Measurements from ENCODE around the gene RACK1.
"Not testable (repeated sequence)": the region's sequence is repeated elsewhere in the genome, so short reads cannot be mapped to it uniquely, and the experiment has no call there.

RACK1 gene

DNA sequence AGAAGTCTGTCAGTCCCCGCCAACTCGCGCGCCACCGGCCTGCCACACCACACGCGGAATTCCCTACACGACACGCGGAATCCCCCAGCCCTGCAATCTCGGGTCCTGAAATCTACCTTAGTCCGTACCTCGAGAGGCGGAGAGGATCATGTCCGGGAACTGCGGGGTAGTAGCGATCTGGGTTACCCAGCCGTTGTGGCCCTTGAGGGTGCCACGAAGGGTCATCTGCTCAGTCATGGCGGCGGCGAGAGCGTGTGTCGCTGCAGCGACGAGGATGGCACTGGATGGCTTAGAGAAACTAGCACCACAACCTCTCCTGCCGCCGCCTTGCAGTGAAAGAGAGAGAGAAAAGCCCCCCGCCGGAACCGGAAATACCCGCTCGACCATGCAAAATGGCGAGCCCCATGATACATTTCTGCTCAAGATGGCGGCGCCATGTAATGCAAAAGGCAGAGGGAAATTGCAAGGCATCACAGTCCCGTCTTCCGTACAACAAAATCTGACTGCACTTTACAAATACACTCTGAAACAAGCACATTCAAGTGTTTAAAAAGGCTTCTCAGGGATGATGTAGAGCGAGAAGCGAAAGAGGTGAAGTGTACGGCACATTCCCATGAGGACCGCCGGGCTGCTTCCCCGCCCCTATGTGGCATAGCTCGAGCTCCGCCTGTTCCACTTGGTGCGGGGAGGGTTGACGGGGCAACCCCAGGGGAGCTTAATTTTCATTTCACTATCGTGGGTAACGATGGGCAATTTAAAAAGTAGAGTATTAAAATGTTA is at the start of gene RACK1:
TSS of gene RACK1 (minus strand) at position 343 of the 780 bp plus-strand sequence. CDS start at position 237, 106 bp downstream.
- DNase-seq, result no peak

DNA sequence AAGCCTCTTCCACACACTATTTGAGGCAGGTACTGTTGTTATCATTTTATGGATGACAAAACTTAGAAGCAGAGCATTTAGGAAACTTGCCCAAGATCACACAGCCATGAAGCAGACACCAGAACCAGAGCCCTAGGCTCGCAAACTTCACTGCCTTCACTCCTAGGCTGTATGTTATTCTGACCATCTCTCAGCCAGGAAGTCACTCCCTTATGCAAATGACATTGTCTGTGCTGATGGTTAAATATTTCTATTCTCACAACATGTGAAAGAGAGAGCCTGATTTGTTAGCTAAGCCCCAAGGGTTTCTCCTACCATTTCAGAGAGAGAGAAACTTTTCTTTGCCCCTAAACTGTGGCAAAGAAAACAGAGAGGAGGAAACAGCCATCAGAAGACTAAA is 43.6 kb upstream of the RACK1 start:
- not testable (repeated sequence) for DNase-seq

DNA sequence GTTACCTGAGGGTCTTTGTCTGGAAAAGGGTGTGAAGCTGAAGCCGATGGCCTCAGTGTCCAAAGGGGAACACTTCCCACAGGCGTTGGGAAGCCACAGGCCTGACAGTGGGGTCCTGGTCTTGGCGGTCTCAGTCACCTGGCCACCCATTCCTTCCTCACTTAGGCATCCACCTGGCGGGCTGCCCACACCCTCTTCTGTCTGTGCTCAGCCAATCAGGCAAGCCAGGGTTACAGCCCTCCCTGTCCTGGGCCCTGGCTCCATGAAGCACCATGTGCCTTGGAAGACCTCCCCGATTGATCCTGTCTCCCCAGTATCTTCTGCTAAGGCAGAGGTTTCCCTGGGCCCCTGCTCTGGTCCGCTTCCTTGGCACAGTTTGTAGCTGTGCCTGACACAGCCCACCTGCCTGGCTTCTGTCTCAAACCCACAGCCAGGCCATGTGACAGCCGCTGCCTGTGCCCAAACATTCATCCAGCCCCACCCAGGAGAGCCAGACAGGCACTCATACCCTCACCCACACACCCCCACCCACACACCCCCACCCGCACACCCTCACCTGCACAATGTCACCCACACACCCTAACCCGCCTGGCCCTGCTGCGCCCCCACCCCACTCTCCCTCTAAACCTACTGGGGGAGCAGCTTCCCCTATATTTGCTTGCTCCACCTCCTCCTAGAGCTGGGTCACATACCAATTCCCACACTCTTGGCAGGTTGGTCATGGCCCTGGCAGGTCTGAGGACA is 42.4 kb upstream of the RACK1 start:
- DNase-seq, result not testable (repeated sequence)

DNA sequence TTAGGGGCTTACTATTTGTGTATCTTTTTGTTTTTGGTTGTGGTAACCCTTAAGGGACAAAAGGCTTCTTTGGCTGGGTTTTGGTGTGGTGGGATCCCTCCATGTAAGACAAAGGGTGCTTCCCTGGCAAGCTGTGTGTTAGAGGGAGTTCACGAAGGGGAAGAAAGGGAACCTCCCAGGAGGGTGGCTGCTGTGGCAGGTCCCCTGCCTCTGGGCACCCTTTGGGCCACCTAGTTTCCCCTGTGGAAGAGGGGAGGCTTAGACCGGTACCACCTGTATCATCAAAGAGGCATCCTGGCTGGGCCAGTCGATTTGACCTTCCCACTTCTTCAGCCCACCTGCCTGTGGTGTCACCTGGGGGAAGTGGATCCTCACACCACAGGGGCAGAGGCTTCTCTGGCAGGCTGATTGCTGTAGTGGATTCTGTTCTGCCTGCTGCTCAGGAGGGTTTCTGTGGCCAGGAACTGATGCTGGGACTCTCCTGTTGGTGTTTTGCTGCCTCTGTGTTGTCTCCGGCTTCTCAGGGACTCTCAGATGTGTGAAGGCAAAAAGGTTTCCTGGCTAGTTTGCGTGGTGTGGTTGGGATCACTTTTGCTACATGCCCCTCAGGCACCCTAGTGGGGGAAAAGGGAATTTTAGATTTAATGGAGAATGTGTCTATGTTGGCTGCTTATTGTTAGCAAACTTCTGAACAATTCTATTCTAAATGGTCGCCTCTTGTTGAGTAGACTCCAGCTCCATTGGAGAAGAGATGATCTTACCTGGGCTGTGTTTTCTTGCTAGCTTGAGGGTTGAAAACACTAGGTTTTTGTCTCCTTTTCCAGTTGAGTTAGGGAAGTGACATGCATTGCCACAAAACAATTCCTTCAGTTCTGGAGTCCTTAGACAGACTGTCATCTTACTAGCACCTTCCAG is 40.4 kb upstream of the RACK1 start:
- not testable (repeated sequence) for DNase-seq

DNA sequence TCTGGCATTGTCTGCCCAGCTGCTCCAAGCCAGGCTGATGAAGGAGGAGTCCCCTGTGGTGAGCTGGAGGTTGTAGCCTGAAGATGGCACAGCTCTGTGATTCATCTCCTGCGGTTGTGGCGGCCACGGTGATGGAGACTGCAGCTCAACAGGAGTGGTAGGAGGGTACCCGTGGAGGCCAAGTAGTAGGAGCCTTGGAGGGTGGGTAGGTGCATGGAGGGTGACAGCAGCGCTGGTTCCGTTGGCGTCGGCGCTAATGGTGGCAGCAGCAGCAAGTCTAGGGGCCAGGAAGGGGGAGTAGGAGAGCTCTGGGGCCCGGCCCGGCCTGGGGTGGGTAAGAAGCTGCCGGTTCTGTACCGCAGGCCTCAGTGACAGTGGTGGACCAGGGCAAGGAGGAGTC is 39.6 kb upstream of the RACK1 start:
- DNase-seq, result no peak

DNA sequence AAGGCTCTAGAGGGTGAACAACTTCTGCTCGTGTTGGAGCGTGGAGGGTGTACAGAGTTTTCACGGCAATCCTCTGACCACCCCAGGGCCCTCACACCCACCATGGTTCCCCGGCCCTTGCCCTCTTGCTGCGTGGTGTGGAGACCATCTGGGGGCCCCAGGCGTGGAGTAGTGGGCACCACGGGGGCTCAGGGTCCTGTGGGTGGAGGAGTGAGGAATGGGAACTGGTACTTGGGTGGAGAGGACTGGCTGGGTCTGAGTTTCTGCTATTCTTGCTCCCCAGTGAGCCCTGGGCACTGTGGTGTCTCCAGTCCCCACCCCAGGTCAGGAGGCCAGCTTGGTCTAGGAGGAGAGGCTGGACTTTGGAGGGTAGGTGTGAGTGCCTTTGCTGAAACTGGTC is 39.2 kb upstream of the RACK1 start:
- DNase-seq, result no peak

DNA sequence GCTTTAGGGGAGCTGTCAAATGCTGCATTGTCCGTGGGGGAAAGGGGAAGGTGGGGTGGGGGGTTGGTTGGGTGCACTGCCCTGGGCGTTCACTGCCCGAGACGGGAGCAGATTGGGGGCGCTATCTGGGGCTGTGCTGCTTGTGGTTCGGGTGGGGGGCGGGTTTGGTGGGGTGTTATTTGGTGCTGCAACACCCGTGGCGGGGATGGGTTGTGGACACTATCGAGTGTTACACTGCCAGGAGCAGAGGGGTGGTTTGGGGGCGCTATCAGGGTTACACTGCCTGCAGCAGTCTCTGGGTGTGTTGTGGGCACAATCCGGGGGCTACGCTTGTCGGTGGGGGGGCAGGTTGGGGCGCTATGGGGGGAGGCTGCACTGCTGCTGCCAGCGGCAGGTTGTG is 38.7 kb upstream of the RACK1 start:
- not testable (repeated sequence) for DNase-seq

DNA sequence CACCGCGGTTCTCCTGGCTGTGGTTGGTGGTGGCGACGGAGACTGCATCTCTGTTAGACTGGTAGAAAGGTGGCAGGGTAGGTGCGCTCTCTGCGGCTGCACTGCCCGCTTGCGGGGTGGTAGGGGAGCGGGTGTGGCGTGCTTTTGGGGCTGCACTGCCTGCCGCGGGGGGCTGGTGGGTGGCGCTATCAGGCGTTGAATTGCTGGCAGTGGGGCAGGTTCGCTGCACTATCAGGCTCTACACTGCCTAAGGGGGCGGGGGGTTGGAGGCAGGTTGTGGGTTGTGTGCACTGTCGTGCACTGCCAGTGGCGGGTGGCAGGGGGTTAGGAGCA is 38.2 kb upstream of the RACK1 start:
- DNase-seq, result no peak

DNA sequence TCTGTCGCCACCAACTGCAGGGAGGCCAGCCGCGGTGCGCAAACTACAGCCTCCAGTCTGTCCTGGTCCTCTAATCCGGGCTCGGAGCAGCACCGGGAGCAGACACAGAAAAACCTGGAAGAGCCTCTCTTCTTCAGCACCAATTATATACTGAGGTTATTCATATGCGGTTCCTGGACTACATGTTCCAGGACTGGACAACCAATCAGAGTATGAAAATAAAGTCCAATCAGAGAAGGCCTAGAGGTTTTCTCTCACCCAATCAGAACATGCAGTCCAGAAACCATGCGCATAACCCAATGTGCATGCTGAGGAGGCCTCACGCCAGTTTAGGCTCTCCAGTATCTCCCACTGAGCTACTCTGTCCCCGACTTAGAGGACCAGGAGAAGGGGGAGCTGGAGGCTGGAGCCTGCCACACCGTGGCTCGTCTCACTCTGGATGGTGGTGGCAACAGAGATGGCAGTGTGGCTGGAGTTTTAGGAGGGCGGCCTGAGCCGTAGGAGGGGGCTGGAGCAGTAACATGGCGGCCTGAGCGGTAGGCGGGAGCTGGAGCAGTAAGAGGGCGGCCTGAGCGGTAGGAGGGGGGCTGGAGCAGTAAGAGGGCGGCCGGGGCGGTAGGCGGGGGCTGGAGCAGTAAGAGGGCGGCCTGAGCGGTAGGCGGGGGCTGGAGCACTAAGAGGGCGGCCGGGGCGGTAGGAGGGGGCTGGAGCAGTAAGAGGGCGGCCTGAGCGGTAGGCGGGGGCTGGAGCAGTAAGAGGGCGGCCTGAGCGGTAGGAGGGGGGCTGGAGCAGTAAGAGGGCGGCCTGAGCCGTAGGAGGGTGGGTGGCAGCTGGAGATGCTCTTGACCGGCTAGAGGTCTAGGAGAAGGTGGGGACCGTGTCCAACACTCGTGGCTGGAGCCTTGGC is 37.6 kb upstream of the RACK1 start:
- DNase-seq, result no peak

DNA sequence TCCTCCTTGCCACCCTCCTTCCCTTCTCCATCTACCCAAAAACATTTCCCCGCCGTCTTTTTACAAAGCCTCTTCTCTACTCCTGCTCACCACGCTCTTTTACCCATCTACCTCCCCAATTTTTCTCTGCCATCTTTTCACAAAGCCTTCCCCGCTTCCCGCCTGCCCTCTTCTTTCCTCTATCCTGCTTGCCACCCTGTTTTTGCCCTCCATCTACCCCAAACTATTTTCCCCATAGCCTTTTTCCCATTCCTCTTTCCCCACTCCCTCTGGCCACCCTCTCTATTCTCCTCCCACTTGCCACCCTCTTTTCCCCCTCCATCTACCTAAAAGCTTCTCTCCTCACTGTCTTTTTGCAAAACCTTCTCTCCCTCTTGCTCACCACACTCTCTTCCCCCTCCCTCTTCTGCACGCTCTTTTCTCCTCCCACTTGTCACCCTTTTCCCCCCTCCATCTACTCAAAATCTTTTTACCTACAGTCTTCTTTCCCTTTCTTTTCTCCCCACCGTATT is 36.6 kb upstream of the RACK1 start:
- no peak for DNase-seq

DNA sequence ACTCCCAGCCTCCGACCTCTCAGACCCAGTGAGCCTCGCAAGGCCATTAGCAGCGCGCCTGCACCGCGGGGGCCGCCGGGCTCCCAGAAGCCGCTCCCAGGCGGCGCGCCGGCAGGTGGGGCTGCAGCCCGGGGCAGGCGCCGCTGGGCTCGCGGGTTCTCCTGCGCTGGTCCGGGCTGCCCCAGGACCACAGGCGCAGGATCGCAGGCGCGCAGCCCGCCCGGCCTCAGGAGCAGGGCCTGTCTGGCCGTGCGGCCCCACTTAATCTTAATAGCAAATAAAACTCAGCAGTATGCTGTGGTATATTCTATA is 29.7 kb upstream of the RACK1 start:
- DNase-seq, result not testable (repeated sequence)

DNA sequence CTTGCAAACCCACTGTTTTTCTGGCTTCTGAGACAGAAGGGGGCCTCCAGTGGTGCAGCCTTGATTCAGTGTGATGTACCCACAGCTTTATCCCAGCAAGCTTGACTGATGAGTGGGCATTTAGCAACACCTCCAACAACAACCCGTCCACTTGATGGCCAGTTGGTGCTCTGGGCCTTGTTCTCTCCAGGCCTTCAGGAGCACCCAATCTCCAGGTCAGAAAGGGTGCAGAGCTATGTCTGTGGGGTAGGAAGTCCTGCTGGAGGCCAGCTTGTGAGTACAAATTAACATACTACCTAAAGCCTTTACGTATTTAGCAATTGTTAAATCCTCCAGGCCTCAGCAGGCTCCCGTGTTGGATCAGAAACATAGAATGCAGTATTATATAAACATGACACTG is 27.4 kb upstream of the RACK1 start:
- no peak for DNase-seq

DNA sequence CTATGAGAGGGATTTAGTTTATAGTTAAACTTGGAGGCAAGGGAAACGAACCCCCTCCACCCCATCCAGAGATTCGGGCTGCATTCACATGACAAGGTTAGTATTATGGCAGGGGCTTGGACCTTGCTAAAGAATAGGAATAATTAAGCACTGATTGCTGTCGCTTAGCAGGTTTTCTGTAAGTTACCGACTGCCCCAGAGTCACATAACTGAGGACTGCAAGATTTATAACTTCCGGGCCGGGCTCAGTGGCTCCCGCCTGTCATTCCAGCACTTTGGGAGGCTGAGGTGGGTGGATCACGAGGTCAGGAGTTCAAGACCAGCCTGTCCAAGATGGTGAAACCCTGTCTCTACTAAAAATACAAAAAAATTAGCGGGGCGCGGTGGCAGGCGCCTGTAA is 24.2 kb upstream of the RACK1 start:
- not testable (repeated sequence) for DNase-seq

DNA sequence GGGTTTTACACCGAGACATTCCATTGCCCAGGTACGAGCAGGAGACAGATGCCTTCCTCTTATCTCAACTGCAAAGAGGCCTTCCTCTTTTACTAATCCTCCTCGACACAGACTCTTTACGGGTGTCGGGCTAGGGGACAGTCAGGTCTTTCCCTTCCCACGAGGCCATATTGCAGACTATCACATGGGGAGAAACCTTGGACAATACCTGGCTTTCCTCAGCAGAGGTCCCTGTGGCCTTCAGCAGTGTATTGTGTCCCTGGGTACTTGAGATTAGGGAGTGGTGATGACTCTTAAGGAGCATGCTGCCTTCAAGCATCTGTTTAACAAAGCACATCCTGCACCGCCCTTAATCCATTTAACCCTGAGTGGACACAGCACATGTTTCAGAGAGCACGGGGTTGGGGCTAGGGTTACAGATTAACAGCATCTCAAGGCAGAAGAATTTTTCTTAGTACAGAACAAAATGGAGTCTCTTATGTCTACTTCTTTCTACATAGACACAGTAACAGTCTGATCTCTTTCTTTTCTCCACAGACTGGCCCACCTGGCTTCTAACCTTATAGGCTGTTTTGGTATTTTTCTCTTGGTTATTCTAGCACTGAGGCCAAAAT is 23.7 kb upstream of the RACK1 start:
- not testable (repeated sequence) for DNase-seq

DNA sequence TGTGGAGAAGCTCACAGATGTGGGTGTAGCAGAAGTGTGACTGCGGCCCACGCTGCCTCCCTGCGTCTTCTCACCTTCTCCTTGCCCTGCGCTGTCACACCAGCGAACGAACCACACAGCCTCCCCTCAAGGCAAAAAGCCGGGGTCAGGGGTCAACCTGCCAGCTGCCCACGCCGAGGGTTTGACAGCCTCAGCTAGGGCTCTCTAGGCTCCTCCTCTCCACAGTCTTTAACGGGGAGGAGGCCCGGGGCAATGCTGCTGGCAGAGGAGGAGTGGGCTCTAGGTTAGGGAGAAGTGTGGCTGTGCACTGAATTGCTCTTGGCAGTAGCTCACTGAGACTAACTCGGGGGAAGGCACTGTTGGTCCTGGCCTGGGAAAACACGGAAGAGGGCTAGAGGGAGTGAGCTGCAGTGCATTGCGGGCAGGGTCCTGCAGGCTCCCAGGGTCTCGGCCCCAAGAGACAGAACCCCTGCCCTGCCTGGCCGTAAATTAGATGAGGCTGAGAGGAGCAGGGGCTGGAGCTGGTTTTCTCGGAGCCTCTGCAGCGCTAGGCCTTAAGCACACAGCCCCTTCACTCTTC is 21.5 kb upstream of the RACK1 start:
- no peak for DNase-seq

DNA sequence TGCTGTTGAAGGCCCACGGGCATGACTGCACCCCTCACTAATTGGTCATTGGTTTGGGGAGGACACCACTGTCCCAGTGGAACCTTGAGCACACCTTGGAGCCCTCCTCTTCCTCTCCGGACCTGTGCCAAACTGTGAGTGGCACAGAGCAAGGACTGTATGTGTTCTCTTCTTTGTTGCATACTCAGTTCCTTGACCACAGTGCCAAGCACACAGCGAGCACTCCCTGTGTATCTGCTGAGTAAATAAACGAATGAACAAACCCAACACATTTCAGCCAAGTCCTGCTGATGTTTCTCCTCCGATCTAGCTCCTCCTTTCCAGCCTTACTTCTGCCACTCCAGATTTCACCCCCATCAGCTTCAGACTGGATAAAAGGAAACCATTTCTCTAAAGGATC is 19.9 kb upstream of the RACK1 start:
- no peak for DNase-seq

DNA sequence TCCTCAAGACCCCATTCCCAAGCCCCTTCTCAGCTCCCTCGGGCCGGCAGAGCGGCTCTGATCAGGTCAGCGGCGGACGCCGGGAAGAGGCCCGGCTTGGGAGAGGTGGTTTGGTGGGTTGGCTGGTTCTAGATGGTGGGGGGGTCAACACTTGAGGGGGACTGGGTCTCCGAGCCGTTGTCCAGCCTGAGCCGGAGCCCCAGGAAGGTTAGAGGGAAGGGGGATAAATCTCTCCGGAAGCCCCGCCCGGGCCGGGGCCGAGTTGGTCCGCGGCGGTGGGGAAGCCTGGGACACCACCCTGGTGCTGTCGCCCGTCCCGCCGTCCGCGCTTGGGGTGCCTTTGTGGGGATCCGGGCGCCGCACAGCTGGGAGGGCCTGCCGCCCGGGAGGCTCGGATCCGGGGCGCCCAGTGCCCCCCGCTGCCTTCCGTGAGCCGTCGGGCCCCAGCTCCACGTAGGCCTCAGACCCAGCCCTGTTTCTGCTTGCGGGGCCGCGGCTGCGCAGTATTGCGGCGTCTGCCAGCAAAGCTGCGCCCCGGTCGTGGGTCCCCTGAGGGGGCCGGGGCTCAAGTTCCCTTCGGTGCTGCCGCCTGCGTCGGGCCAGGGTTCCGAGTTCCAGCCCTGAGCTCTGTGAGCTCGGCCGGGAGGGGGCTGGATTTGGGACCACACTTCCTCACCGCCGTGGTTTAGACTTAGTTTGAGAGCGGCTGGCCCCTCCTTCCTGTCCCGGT is 17.8 kb upstream of the RACK1 start:
- no peak for DNase-seq

DNA sequence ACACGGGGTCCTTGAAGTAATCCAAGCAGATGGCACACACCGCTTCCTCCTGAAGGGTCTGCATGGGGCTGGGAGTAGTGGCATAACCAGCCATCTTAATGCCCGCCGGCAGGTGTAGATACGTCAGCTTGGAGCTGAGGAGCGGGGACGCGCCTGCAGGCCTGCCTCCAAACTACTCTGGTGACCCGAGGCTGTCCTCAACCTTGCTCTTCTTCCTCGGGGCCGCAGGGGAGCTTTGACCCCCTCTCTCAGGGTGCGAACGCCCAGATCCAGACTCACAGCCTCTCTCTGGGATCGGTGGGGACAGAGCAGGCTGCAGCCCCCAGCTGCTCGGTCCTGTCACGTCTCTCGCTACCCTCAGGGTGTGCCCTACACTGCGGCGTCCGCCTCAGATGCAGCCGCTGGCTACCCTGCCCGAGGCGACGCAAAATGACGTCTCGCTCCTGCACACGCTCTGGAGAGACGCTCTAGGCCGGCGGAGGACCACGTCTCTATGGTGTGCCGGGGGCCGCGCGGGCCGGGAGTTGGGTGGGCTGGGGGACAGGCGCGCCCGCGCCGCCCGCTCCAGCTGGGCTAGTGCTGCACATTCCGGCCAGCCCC is 17.1 kb upstream of the RACK1 start, which contains the start of gene TRIM52:
TSS of gene TRIM52 (minus strand) at position 424 of the 600 bp plus-strand sequence. CDS start at position 94, 330 bp downstream.
- DNase-seq, result no peak

All from nucleus accumbens (tissue), 56 donors.